NCI-H345 treated with DMSO at 0.1 percent for 48 hours (cell line): ENCODE results near the gene SHH.

Source experiments
- DNase-seq: peaks from one replicate; lab custom pipeline; 2025; ENCODE audit not compliant: unreplicated experiment; lab: John Stamatoyannopoulos, UW

SHH gene

DNA sequence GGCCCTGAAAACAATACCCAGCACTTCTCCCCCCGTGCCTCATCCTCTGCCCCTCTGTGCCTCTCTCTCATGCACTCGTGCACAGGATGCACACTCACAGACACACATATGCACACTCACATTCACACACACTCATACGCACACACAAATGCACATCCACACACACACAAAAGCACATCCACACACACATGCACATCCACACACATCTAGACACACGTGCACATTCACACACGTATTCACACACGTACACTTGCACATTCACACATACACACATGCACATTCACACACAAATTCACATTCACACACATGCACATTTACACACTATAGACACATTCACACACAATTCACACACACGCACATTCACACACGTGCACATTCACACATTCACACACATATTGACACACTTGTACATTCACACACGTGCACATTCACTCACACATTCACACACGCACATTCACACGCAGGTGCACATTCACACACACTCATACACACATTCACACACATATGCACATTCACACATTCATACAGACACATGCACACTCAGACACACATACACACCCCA lies 19.2 kb downstream of the SHH start:
- no peak for DNase-seq

DNA sequence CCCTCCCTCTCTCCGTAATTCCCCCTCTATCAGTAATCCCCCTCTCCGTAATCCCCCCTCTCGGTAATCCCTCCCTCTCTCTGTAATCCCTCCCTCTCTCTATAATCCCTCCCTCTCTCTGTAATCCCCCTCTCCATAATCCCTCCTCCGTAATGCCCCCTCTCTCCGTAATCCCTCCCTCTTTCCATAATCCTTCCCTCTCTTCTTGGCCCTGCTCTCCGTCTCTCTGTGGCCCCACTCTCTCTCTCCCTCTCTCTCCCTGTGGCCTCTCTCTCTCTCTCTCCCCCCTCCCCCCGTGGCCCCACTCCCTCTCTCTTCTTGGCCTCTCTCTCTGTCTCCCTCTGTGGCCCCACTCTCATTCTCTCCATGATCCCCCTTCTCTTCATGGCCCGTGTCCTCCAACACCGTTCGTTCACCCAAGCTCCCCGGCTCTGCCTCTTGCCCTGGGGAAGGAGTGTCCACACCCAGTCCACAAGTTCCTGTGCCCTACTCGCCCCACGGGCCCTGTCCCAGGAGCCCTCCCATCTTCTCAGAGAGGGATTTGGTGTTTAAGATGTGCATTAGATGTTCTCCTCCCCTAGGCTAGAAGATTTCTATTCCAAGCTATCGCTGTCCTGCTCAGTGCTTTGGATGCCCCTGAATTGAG lies 19.8 kb downstream of the SHH start:
- DNase-seq = no peak

DNA sequence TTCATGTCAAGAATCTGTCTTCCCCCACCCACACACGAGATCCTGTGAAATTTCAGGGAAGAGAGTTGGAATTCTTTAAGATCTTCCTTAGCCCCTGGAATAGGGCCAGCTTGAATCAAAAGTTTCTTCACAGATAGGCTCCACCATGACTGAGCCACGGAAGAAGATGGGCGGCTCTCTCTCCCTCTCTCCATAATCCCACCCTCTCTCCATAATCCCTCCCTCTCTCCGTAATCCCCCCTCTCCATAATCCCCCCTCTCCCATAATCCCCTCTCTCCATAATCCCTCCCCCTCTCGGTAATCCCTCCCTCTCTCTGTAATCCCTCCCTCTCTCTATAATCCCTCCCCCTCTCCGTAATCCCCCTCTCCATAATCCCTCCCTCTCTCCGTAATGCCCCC lies 20.4 kb downstream of the SHH start:
- no peak for DNase-seq

DNA sequence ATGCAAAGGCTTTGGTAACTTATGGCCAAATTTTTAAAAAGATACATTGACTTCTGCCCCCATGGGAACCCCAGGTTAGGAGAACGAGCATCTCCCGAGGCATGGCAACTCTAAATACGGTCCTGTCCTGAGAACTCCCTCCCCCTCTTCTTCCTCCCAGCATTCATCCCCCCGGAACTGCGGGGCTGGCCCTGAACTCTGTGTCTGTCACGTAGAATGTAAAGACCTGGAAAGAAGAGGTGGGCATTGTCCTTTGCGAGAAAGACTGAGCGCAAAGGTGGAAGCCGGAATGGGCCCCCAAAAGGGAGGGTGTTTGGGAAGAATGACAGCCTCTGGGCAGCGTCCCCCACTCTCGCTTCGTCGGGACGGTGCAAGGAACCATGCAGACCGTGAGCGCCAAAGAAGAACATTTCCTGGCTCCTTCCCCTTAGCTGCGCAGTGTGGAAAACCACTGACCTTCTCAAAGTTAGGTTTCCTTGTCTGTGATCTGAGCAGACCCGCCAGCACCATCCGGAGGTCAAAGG lies 21.0 kb downstream of the SHH start:
- DNase-seq = no peak

DNA sequence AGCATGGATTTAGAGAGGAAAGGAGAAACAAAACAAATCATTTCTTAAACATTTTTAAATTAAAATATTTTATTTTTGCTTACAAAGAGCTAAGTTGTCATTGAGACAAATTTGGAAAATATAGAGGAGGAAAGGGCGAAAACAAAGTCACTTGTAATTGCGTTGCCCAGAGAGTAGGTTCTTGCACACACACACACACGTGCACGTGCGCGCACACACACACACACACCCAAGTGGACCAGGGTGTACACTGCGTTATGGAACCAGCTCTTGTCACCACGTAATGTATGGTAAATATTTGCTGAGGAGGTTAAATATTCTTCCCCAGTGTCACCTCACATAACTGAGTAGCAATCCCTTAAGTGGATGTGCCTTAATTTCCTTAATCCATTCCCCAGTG lies 21.6 kb downstream of the SHH start:
- no peak for DNase-seq

- no peak for DNase-seq
Observed at GRCh38 chr7:155789001-155789725, 23.1 kb downstream of the SHH start.

DNA sequence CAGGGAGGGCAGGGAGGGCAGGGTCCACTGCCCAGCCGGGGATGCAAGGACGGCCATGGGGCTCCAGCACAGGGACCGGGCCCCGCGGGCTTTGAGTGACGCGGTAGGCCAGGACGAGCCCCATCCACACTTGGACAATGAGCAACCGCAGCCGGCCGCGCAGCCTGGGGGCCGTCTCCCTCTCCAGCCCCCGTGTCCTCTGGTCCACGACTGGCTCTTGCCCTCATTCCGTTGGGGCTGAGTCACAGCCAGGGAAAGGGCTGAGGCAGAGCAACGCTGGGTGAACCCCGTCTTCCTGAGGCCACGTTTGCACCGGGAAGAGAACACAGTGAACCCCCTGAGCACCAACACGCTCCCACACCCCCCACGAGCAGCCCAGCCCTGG lies 23.7 kb downstream of the SHH start:
- DNase-seq = no peak

GRCh38 chr7:155787171-155787851 lies 25.0 kb downstream of the SHH start:
- DNase-seq = no peak

- DNase-seq = no peak
Observed at GRCh38 chr7:155786491-155786890, 25.8 kb downstream of the SHH start.

GRCh38 chr7:155785536-155785935 lies 26.7 kb downstream of the SHH start:
- no peak for DNase-seq

DNA sequence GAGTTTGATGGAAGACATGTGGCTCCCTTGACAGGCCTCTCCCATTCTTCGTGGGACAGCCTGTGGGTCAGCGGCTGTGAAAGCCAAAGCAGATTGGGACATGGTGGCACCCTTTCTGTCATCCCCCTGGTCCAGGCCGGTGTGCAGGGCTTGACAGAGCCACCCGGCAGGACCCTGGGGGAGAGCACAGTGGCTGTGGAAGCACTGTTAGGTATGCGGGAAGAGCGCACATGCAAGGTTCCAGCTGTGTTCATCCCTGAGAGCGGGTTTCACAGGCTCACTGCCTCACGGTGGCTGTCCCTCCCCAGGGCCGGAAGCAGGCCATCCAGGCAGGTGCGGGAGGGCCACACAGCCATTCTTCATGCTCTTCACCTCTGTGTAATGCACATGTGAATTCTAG lies 29.8 kb downstream of the SHH start:
- DNase-seq = no peak

GRCh38 chr7:155781433-155781832 lies 30.8 kb downstream of the SHH start:
- DNase-seq = no peak

- no peak for DNase-seq
Observed at GRCh38 chr7:155780884-155781283, 31.4 kb downstream of the SHH start.

- DNase-seq = no peak
Observed at GRCh38 chr7:155778349-155778748, 33.9 kb downstream of the SHH start.

DNA sequence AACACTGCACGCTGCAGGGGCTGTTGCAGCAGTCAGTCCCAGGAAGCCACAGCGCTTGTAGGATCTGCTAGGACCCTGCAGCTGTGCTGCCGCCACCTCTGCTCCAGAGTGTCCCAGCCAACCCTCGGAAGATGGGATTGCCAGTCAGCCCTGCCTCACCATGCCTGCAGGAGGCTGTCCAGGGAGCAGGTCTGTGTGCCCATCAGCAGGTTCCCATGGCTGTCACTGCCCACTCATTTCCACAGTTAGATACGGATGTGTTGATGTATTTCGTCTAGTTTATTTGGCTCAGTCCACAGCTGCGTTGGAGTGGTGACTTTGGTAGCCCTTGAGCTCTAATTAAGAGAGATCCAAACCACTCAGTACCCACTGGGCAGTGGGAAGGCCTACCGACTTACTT lies 35.7 kb downstream of the SHH start:
- DNase-seq = no peak

- DNase-seq = no peak
Observed at GRCh38 chr7:155775691-155776090, 36.6 kb downstream of the SHH start.

DNA sequence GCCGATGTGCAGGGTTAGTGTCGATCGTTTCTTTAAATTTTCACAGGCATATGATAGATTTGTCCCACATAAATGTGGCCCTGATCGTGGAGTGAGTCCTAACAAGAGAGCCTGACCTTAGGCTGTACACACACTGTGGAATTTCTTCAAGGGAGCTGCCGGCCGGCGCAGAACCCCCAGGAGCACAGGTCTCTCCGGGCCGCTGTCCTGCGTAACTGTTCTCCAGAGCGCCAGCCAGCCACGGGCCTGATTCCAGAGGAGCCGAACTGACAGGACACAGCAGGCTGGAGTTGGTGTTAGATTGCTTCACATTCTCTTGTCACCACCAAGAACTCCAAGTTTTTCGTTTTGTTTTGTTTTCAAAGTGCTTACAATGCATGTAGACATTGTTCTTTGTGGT lies 37.3 kb downstream of the SHH start:
- DNase-seq = no peak

GRCh38 chr7:155773531-155773930 lies 38.7 kb downstream of the SHH start:
- no peak for DNase-seq

DNA sequence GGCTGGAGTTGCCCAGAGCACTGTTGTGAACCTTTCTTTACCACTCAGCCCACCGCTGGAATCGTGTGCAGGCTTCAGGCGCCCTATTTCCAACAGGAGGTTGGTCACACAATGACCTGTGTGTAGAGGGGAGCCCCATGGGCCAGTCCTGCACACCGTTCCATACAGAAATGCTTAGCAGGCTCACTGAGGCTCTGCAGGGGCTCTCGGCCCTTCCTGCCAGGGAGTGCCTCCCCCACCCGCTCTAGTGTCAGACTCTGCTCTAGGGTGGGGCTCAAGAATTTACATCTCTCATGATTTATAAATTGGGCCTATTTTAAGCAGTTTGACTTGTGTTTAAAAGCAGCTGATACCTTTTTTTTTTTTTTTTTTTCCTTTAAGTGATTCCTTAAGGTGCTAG lies 42.0 kb downstream of the SHH start:
- DNase-seq = no peak

DNA sequence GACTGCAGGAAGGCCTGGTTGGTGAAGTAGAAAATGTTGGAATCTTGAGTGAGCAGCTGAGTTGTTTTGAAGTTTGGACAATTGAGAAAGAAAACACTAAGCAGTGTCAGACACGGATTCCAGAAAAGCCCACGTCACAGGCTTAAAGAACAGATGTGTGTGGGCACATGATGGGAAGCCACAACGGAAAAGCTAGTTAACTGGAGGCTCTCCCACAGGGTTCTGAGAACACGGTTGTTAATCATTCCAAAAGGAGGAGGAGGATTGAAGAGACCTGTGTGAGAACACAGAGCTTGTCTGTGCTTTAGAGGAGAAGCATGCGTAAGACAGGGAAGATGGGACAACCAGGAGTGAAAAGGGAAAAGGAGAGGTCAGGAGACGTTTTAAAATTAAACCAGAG lies 42.6 kb downstream of the SHH start:
- no peak for DNase-seq

DNA sequence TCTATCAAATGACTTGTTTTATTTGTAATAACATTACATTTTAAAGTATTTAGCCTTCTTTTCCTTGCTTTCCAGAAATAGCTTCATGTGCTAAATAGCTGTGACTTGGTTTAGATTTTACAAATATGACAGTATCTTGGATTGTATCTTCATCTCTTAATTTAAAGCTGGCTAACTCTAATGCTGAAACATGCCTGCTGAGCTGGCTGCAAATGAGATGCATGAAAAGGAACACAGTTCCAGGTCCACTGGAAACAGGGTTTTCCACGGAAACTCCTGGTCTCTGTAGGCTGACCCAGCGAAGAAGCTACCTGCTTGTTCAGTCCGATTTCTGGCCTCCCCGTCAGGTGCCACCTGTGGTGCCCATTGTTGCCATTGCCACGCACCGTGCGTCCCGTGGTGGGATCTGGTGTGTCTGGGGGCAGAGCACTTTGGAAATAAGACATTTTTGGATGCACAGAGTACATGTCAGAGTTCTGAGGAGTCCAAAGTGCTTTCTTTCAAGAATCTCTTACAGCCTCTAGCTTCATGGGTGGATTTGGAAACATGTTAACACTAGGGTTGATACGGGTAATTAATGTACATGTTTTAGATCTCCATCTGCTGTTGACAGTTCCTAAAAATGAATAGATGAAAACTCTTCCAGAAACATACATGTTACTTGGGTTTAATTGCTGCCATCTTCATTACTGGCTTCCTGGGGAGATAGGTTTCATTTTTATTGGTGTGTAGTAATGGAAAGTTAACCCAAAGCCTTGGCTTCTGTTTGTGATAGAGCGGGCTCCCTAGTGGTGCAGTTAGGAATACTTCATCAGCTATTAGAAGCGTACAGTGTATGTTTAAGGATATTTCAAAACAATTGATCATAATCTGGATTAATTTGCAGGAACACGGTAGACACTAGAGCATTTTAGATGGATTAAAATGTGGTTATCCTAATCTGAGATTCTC lies 45.0 kb downstream of the SHH start:
- DNase-seq = no peak
